Fibroblast of skin of right biceps (primary cell): ENCODE results near the gene C4BPA.
A peak's percentile ranks its signal among the peaks of the same experiment; 100 is the strongest.

Experiments used
- DNase-seq: peaks from one replicate; pipeline ENCODE4 v3.0.0-alpha.2; 2013

C4BPA gene

DNA sequence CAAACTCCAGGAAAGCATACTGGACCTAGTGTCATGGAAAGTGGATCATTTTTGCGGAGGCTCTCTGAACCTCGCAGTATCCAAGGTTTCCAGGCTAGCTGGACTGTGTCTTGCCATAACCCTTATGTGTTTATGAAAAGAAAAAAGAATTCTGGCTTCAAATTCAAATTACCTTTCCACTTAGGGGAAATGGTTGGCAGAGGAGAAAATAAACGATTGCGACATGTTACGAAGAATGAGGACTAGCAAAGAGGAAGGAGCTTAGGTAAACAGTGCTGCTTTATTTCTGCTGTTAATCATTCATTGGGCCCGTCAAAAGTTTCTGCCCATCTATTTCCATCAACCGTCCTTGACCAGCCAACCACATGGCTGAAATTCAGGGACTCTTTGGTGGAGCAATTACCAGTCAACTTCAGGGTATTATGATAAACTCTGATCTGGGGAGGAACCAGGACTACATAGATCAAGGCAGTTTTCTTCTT lies at the start of gene C4BPA:
Gene C4BPA (plus strand): TSS at position 342 of the 482 bp plus-strand sequence. CDS start 8,793 bp downstream, outside the sequence.
- DNase-seq, result no peak

DNA sequence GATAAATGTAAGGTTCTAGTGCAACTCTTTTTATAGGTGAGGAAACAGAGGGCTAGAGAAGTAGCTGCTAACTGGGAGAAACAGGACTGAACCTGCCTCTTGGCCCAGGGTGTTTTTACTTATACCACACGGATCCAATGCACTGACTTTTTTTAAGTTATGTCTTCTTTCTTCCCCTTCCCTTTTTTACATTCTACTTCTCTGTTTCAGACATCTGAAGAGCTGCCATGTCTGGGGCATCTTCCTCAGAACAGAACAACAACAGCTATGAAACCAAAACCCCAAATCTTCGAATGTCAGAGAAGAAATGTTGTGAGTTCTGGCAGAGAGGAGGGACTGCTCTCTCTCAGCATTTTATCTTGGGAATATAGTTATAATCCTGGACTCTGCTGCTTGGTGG lies 49.5 kb upstream of the C4BPA start:
- DNase-seq, result no peak

DNA sequence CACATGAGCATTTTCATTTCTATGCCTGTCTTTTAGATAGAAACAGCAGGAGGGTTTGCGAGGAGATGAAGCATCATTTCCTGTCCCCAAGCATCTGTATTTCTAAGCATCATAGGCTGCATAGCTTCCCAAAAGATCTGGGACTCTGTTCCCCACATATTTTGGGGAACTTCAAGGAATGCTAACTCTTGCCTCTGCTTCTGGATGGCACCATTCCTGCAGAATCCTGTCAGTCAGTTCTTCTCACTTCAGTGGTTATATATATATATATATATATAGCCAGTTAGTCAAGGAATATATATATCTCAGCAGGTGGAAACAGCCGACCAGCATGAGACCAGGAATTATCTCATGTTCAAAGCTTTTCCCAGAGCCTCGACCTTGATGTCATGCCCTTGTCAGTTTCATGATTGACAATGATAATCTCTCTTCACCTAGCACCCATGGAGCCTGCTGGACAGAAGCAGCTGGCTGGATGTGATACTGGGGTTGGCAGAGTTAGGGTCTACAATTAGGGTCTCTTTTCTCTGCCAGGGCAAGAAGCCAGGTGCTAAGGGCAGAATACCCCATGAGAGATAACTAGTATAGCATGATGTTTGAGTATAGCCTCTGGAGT lies 48.5 kb upstream of the C4BPA start:
- DNase-seq, result no peak

DNA sequence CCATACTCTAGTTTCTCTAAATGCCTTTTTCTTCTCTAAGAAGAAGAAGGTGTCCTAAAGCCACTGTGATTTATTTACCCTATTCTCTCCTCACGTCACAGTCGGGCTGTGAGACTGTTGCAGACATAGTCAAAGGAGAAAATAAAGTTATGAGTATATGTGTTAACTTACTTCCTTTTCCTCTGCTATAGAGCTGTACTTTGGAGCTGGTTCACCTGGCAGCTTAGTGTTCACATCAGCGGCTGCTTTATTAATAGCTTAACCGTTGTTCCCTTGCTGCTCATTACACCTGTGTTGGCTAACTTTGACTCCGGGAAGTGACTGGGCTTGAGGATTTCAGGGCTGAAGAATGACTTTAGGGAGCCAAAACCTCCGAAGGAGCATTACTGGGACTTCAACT lies 47.4 kb upstream of the C4BPA start:
- DNase-seq, result no peak

DNA sequence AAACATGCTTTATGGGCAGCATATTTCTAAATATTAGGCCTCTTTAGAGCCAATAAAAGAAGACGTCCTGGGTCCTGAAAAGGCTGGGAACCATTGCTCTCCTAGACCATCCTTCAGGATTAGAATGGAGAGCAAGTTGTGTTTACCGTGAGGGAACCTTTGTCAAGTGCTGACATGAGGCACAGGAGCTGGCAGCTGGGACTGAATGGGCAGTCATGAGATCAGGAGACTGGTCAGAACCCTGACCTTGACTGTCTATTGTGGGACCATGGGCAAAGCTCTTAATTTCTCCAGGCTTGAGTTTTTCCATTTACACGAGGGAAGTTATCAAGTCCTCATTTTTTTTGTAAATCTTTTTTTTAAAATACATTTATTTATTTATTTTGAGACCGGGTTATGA lies 45.8 kb upstream of the C4BPA start:
- DNase-seq, result no peak

DNA sequence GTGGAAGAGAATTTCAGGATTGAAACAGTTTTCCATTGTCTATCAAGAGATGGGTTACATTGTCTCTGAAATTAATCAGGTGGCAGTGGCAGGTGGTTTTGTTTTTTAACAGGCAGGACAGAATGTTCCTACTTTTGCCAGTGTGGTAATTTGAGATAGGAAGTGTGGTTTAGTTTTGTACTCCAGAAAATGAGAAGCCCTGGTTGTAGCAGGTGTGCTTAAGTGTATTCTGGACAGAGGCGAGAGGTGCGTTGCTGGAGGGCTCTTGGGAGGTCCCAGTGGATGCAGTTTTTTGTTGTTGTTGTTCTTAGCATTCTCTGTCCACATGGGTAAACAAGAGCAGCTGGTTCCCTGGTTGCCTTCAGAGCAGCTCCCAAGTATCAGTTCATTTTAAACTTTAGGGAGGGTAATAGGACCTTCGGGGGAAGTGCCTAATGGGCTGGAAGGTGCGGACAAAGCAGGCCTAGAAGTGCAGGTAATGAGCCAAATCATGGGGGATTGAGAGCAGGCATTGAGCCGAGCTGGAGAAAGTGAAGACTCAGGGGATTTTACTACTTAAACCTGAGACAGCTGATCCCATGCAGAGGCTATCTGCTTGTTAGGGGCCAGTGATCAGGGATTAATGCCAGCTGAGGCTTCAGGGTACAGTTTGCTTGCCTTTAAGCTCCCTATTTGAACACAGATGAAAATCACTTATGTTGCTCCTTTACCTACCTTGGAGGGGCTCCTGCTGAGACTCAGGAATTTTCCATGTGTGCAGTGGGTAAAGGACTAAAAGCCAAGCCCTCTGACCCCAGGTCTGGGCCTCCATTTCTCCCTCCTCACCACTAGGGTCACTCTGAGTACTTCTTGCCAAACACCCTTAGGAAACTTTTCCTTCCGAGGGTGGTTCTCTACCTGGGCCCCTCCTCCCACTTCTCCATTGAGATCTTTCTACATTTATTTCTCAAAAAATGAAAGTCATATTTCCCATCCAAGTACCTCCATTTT lies 44.9 kb upstream of the C4BPA start:
- DNase-seq, result no peak

DNA sequence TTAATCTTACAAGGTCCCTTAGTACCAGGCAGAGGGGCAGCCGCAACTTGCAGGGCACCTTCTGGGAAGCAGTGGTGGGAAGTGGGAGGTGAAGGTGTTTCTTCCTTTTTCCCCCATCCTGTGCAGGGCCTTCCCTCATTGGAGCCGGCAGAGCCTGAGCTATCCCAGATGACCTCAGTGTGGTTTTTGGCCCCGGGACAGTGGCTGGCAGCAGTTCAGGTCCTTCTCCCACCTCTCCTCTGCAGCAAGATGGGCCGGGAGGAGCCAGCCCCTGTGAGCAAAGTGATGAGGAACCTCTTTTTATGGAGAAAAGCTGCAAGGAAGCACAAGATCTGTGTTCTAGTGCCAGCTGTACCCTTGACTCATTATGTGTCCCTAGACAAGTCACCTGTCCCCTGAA lies 44.2 kb upstream of the C4BPA start:
- DNase-seq, result no peak

DNA sequence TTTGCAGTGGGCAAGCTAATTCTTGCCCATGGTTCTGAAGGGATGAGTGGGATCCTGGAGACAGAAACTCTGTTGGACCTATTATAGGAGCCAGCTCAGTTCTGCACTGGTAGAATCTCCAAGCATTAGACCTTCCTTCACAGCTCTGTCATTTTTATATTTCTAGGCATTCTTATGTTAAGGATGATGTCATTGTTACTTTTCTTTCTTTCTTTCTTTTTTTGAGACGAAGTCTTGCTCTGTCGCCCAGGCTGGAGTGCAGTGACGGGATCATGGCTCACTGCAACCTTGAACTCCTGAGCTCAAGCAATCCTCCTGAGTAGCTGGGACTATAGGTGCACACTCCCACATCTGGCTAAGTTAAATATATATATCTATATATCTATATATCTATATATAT lies 43.4 kb upstream of the C4BPA start:
- no peak for DNase-seq

DNA sequence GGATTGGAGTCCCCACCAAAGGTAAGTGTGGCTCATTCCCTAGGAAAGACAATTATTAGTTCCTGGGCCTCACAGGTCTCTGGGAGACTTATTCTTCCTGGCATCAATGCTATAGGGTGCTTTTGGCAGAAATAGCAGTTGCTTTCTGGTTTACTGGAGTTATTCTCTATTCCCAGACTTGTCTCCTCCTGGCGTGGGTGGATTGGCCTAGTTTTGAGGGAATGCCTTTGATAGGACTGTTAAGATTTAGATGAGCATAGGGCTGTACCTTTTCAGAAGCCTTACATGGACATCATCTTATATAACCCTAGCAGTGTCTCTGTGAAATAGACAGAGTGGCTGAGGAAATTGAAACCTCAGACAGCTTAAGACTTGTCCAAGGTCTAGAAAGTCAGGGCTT lies 42.0 kb upstream of the C4BPA start:
- no peak for DNase-seq

DNA sequence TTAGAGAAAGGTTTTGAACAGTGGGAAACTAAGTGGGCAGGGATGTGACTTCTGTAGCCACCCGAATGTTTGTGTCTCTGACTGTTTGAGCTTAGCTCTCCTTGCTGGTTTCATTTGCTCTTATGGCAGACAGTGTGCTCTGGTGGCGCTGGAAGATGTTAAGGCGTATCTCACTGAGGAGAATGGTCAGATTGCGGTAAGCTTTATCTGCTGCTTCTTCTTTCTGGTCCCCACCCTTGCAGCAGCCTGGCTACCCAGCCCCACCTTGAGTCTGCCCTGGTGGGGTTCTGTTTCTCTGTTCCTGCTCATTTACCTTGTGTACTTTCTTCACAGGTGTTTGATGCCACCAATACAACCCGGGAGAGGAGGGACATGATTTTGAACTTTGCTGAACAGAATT lies 41.0 kb upstream of the C4BPA start:
- no peak for DNase-seq

DNA sequence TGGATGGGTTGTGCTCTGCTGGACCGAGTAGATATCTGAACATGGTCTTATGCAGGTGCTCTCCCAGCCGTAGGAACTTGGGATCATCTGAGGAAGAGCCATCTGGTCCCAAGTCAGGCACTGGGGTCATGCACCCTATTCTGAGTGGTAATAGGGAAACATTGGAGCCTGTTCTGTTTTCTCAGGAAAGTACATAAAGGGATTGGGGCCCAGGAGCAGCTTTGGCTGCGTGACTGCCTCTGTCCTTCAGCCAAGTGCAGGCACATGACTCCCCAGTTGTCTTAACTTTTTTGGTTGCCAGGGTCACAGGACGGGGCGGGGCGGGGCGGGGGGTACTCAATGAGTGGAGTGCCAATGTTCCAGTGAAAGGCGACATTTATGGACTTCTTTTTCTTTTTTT lies 39.5 kb upstream of the C4BPA start:
- no peak for DNase-seq

DNA sequence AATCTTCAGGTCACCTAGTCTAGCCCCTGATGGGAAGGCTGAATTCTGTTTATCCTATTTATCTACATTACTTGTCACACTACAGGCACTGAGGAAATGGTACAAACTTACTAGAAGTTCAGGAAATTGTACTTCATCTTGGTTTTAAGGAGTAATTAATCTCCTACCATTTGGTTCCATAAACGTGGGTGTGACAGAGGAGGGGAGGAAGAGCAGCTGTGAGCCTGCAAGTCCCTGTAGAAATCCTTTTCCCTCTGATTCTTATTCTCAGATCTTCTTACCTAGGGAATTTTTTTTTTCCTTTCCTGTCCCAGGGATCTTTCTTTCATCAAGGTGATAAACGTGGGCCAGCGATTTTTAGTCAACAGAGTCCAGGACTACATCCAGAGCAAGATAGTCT lies 36.8 kb upstream of the C4BPA start:
- DNase-seq, result no peak

DNA sequence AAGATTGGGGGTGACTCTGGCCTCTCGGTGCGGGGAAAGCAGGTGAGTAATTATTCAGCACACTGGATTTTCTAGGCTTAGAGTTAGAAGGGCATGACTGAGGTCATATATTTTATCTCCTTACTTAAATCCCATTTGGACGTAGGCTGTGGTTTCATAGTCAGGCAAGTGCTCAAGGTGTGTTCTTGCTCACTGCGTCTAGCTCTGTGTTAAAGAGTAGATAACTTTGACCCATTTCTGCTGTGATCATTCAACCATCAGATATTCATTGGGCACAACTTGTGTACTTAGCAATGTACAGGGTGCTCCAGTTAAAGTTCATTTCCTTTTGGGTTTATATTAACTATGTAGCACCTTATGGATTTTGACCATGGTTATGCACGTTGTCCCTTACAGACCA lies 36.4 kb upstream of the C4BPA start:
- DNase-seq, result no peak

DNA sequence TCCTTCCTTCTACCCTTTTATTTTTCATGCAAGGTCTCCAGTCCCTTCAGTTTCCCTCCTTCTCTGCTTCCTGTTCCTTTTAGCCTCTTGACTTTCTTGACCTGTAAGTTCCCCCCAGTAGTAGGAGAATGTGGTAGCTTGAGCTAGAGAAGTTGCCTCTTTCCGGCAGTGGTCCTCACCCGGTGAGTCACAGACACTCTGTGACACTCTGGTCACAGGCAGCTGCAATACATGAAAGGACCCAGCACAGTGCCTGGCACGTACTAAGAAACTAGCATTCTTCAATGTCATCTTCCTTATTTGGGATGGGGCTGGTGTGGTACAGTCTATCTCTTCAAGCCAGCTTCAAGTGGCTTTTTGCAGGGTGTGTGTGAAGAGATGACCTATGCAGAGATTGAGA lies 35.0 kb upstream of the C4BPA start:
- no peak for DNase-seq

DNA sequence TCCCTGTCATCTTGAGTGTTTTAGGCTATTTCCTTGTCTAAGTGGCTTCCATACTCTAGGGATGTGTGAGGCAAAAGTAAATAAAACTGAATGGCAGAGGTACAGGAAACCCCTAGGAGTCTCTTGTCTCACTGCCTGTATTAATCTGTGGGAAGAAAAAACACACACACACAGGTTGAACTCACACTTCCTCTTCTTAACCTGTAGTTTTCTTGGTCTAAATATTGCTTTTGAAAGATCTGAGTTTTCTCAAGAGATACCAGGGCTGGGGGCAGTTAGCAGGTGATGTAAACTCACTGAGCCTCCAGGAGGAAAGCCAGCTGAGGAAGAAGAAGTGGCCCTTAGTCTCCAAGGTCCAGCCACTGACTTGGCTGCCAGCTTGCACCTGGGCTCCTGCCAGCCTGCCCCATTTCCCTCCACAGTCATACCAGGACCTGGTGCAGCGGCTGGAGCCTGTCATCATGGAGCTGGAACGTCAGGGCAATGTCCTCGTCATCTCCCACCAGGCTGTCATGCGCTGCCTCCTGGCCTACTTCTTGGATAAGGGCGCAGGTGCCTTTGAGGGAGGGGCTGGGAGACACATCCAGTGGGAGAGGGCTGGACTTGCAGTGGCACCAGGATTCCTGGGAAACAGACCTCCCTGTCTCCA lies 34.1 kb upstream of the C4BPA start:
- no peak for DNase-seq

DNA sequence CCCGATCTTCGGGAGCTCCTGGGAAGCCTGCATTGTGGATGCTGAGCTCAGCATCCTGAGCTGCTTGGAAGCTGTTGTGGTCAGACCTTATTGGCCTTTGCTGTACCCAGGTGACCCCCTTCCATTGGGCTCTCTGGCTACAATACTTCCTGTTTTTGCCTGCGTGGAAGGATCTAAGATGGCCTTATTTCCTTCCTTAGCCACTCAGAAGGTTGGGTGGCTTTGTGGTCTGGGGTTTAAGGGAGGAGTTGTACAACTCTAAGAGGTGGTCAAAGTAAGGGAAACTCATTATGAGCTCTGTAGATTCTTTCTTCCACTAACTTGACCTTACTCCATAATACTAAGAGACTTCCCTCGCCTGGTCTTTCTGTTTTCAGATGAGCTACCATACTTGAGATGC lies 33.2 kb upstream of the C4BPA start:
- no peak for DNase-seq

DNA sequence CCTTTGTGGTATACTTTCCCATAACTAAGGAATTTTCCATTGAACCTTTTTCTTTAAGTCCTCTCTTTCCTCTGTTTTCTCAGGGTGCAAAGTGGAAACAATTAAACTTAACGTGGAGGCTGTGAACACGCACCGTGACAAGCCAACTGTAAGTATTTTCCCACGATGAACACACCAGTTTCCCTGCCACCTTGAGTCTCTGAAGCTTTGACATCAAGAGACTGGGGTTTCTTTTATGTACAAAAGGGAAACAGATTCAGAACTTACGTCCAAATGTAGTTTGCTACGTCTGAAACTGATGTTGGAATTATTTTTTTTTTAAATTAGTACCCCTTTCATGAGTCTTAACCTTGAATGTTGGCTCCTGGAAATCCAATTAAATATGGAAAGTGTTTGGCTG lies 32.6 kb upstream of the C4BPA start:
- no peak for DNase-seq

DNA sequence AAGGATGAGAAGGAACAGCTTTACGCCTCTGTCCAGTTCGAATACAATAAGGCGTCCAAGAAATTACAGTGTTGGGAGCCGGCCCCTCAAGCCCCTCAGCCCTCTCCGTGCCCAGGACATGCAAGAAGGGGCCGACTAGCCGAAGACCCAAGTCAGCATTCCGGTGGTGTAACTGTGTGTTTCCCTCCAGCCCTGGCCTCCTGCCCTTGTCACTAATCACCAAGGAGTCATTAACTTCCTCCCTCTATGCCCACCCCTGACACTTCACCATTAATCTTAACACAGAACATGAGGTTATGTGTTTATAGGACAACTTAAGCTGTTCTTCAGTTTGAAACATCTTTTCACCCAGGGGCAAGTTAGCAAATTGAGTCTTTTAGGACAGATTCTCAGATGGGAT lies 31.8 kb upstream of the C4BPA start:
- DNase-seq, result no peak

DNA sequence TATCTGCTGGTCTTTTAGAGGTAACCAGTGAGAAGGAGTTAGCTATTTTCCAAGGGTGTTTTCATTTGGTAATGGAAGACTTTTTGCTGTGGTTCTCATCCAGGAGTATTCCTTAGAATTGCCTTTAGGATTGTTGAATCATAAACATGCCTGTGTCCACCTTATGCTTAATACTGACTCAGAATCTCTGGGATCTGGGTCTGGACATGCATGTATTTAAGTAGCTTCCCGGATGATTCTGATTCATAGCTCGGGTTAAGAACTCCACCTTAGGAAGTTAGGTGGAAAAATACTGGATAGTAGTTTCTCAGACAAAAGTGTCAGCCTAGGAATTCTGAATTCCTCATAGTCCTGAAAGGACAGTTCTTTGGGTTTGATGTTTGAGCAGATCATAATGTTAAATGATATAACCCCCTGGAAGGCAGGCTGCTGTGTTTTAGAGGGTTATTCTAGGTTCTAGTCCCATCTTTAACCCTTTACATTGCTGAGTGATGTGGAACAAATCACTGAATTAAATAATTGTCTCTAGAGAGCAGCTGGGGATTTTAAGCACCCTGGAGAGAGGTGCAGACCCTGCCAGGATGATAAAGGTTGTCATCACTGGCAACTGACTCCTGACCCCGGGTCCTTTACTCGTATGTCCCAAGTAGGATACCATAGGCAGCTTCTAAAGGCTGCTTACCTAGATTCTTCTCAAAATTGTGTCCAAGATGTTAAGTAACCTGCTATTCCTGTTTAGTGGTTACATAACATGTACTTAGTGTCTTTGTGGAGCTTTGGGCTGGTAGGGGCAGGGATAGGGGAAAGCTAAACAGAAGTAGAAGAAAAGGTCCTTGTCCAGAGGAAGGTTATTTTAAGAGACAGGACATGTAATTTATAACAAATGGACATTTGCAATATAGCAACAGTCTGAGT lies 29.9 kb upstream of the C4BPA start:
- DNase-seq, result peak; percentile 18

DNA sequence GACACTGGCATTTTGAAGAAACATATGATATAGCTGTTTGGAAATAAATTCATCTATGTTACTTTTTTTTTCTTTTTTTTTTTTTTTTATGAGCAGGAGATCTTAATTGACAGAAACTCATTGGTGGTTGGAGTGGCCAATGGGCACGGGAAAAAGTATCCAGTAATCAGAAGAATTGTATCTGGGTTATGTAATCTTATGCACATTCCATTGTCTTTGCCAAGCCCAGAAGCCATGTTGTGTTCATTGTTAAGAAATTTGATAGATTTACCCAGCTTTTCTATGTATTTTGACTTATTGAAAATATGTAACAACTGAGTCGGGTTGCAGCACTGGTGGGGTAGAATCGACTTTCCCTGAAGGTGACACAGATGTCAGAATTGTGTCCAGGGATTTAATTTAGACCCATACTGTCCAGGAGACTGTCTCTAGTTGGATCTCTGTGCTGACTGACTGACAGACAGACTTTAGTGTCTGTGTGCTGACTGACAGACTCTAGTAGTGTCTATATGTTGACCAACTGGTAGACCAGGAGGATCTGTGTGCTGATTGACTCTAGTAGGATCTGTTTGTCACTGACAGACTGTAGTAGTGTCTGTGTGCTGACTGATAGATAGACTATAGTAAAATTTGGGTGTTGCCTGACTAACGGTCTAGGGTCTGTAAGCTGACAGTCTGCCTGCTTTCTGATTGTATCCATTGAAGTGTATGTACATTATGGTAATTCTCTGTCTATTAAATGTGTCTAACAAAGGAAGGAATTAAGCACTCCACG lies 27.7 kb upstream of the C4BPA start:
- no peak for DNase-seq

DNA sequence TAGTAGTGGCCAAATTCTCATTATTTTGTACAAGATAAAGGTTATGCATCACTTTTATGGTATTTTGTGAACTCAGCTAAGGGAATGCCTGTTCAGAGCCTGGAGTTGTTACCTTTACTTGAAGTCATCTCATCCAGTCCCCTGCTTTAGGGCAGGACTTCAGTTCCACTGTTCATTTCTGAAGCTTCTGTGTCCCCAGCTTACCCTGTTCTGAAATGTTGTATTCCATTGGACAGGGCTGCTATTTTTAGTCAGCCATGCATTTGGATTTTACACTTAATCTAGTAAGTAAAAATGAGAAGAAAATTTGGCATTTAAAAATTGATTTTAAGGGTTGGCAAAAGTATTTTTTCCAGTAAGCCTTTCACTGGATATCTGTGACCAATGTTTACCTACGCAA lies 27.0 kb upstream of the C4BPA start:
- no peak for DNase-seq
